ENCODE data around the gene CLEC4G.

The CLEC4G gene

GRCh38 chr19:7720351-7720750, 11.6 kb downstream of the CLEC4G start:
- no peak for DNase-seq

GRCh38 chr19:7718668-7719067, 13.2 kb downstream of the CLEC4G start:
- no peak for DNase-seq

GRCh38 chr19:7716762-7717161, 15.1 kb downstream of the CLEC4G start:
- no peak for DNase-seq

- DNase-seq = no peak
These were observed 16.2 kb downstream of the CLEC4G start for GRCh38 chr19:7715671-7716070.

GRCh38 chr19:7710616-7711015, 21.3 kb downstream of the CLEC4G start:
- no peak for DNase-seq

GRCh38 chr19:7709932-7710460, 21.9 kb downstream of the CLEC4G start:
- DNase-seq = no peak

- no peak for DNase-seq
These were observed 24.9 kb downstream of the CLEC4G start for GRCh38 chr19:7706955-7707456.

- no peak for DNase-seq
These were observed 25.5 kb downstream of the CLEC4G start for GRCh38 chr19:7706188-7706954.

GRCh38 chr19:7705387-7706187, 26.3 kb downstream of the CLEC4G start:
- DNase-seq = peak; percentile 55

GRCh38 chr19:7704280-7705060, 27.4 kb downstream of the CLEC4G start:
- DNase-seq = no peak

GRCh38 chr19:7703332-7703731, 28.6 kb downstream of the CLEC4G start:
- DNase-seq = no peak

- no peak for DNase-seq
These were observed 30.1 kb downstream of the CLEC4G start, which contains the start of gene FCER2 for GRCh38 chr19:7701654-7702457. Gene FCER2 (minus strand): TSS chr19:7702131. CDS start chr19:7699760, 2,371 bp downstream.

GRCh38 chr19:7701049-7701653, 30.8 kb downstream of the CLEC4G start:
- no peak for DNase-seq

- no peak for DNase-seq
These were observed 32.2 kb downstream of the CLEC4G start for GRCh38 chr19:7699417-7700401.

GRCh38 chr19:7699003-7699402, 32.9 kb downstream of the CLEC4G start:
- no peak for DNase-seq

- no peak for DNase-seq
These were observed 33.3 kb downstream of the CLEC4G start for GRCh38 chr19:7698583-7698982.

GRCh38 chr19:7697721-7698287, 34.1 kb downstream of the CLEC4G start:
- DNase-seq = no peak

GRCh38 chr19:7694499-7694898, 37.4 kb downstream of the CLEC4G start:
- no peak for DNase-seq

- DNase-seq = no peak
These were observed 39.4 kb downstream of the CLEC4G start for GRCh38 chr19:7692417-7693088.

Measured in femur (tissue), 1 donor.